Measurements from ENCODE around the gene PPHLN1. TPM values are rescaled to one million over a fixed set of nuclear protein-coding genes. Genes with fewer than 3 reads are reported as not detected.

The PPHLN1 gene
- total RNA-seq, 4 donors from 2014 or later = 43.2 to 88.9 (median 56.0) TPM

GRCh38 chr12:42308390-42308789, 17.6 kb upstream of the PPHLN1 start:
- TF ChIP-seq POLR2AphosphoS5 (IDR thresholded peaks at IDR 0.05) = no peak
- no peak for TF ChIP-seq CTCF (IDR thresholded peaks at IDR 0.05)
- 94% methylated on average over 2 of the region's 2 CpGs; no CpG with 5 or more reads in 1 of the 2 donors for WGBS, 2 donors (ENCODE audit: low coverage in 1 of 2)
- no peak for ATAC-seq
- Histone ChIP-seq H3K4me3 (no peak overlapping the region), H3K27me3 (no peaks in the 10 kb centered on the region), H3K4me1 (no peaks in the 10 kb centered on the region), H3K27ac (no peak overlapping the region), H3K36me3 (peaks cover 2 to 36% of the 10 kb centered on the region in 2 donors), H3K9me3 (no peaks in the 10 kb centered on the region)

GRCh38 chr12:42309996-42310395, 16.0 kb upstream of the PPHLN1 start:
- H3K4me1 ChIP-seq = no peaks in the 10 kb centered on the region
- no peak for ATAC-seq
- no peak overlapping the region for H3K27ac ChIP-seq
- peaks cover 5 to 51% of the 10 kb centered on the region in 2 donors for H3K36me3 ChIP-seq
- H3K27me3 ChIP-seq = no peaks in the 10 kb centered on the region
- WGBS, 2 donors (ENCODE audit: low coverage in 1 of 2) = 72 to 83% methylated on average over 5 to 6 of the region's 6 CpGs
- no peak overlapping the region for H3K4me3 ChIP-seq
- no peak for TF ChIP-seq CTCF (IDR thresholded peaks at IDR 0.05)
- TF ChIP-seq EP300 (IDR thresholded peaks at IDR 0.05) = no peak
- TF ChIP-seq POLR2A (IDR thresholded peaks at IDR 0.05) = no peak
- no peak for TF ChIP-seq POLR2AphosphoS5 (IDR thresholded peaks at IDR 0.05)
- H3K9me3 ChIP-seq = no peaks in the 10 kb centered on the region

- Histone ChIP-seq H3K9me3 (no peaks in the 10 kb centered on the region), H3K27me3 (no peaks in the 10 kb centered on the region), H3K4me1 (no peaks in the 10 kb centered on the region), H3K36me3 (peaks cover 5 to 92% of the 10 kb centered on the region in 2 donors), H3K27ac (no peak overlapping the region), H3K4me3 (no peak overlapping the region)
- 74 to 88% methylated on average over 2 of the region's 2 CpGs for WGBS, 2 donors (ENCODE audit: low coverage in 1 of 2)
- ATAC-seq = no peak
- no peak for TF ChIP-seq POLR2AphosphoS5 (IDR thresholded peaks at IDR 0.05)
- TF ChIP-seq EP300 (IDR thresholded peaks at IDR 0.05) = no peak
- TF ChIP-seq CTCF (IDR thresholded peaks at IDR 0.05) = no peak
- no peak for TF ChIP-seq POLR2A (IDR thresholded peaks at IDR 0.05)
These were observed 10.9 kb upstream of the PPHLN1 start for GRCh38 chr12:42315108-42315507.

- no peaks in the 10 kb centered on the region for H3K9me3 ChIP-seq
- peaks cover 0 to 10% (median 2%) of the 10 kb centered on the region in 3 donors for H3K4me1 ChIP-seq
- ATAC-seq = no peak
- H3K27ac ChIP-seq = no peak overlapping the region
- no peak for TF ChIP-seq EP300 (IDR thresholded peaks at IDR 0.05)
- no peak for TF ChIP-seq CTCF (IDR thresholded peaks at IDR 0.05)
- TF ChIP-seq POLR2AphosphoS5 (IDR thresholded peaks at IDR 0.05) = no peak
- no peak for TF ChIP-seq POLR2A (IDR thresholded peaks at IDR 0.05)
- peaks cover 0 to 66% of the 10 kb centered on the region in 2 donors for H3K36me3 ChIP-seq
- H3K27me3 ChIP-seq = no peaks in the 10 kb centered on the region
- H3K4me3 ChIP-seq = no peak overlapping the region
These were observed 5.2 kb upstream of the PPHLN1 start for GRCh38 chr12:42320796-42321195.

GRCh38 chr12:42322567-42322966, 3.4 kb upstream of the PPHLN1 start:
- Histone ChIP-seq H3K9me3 (no peaks in the 10 kb centered on the region), H3K4me1 (peaks cover 9 to 21% (median 9%) of the 10 kb centered on the region in 3 donors), H3K27me3 (no peaks in the 10 kb centered on the region), H3K4me3 (no peak overlapping the region), H3K27ac (no peak overlapping the region), H3K36me3 (peaks cover 0 to 48% of the 10 kb centered on the region in 2 donors)
- ATAC-seq = no peak
- TF ChIP-seq POLR2AphosphoS5 (IDR thresholded peaks at IDR 0.05) (no peak), POLR2A (IDR thresholded peaks at IDR 0.05) (no peak), CTCF (IDR thresholded peaks at IDR 0.05) (no peak), EP300 (IDR thresholded peaks at IDR 0.05) (no peak)
